ENCODE results near the gene ZC3H4. TPM values are rescaled to one million over a fixed set of nuclear protein-coding genes. Genes with fewer than 3 reads are reported as not detected.

Gene ZC3H4
- total RNA-seq, 1 experiment from 2014 or later, result 94.4 TPM

- Histone ChIP-seq H3K27ac (ENCODE audit: low read depth, low read length, poor library complexity, severe bottlenecking) (no peak overlapping the region), H3K36me3 (ENCODE audit: insufficient read depth, low read length, poor library complexity, severe bottlenecking) (no peaks in the 10 kb centered on the region), H3K4me3 (ENCODE audit: low read depth, low read length, poor library complexity, severe bottlenecking) (no peak overlapping the region), H3K27me3 (replicated peaks; ENCODE audit: insufficient read depth, low read depth, low read length, poor library complexity) (peaks cover 25% of the 10 kb centered on the region), H3K9me3 (ENCODE audit: low read depth, low read length, poor library complexity, severe bottlenecking) (no peaks in the 10 kb centered on the region), H3K4me1 (ENCODE audit: insufficient read depth, low read length, poor library complexity, severe bottlenecking) (peaks cover 33% of the 10 kb centered on the region)
- DNase-seq (ENCODE audit: low spot score), result no peak
- intact Hi-C loops (cut with micrococcal nuclease; ENCODE audit: unreplicated experiment), result loop anchor here (5.0 kb wide), 1 partner anchor 216 kb away; no protein-coding TSS in a partner anchor
- POLR2A ChIA-PET (ENCODE audit: low non-redundant PET), result no interaction called here
- BruUV-seq (replicated peaks), result no TSS peak
- TF ChIP-seq CTCF (conservative IDR thresholded peaks at IDR 0.05; ENCODE audit: low read depth, low read length) (no peak), EZH2 (IDR thresholded peaks at IDR 0.05; ENCODE audit: borderline replicate concordance, low read depth, low read length, poor library complexity, severe bottlenecking) (no peak)
- CTCF ChIA-PET, result no interaction called here
Observed at GRCh38 chr19:47026156-47026555, 87.4 kb downstream of the ZC3H4 start.

GRCh38 chr19:47024502-47024901, 89.1 kb downstream of the ZC3H4 start:
- peaks cover 36% of the 10 kb centered on the region for H3K27me3 ChIP-seq (replicated peaks; ENCODE audit: insufficient read depth, low read depth, low read length, poor library complexity)
- BruUV-seq (replicated peaks), result no TSS peak
- ChIA-PET CTCF (no interaction called here), POLR2A (ENCODE audit: low non-redundant PET) (no interaction called here)
- no peak for TF ChIP-seq CTCF (conservative IDR thresholded peaks at IDR 0.05; ENCODE audit: low read depth, low read length)
- no peak for TF ChIP-seq EZH2 (IDR thresholded peaks at IDR 0.05; ENCODE audit: borderline replicate concordance, low read depth, low read length, poor library complexity, severe bottlenecking)
- DNase-seq (ENCODE audit: low spot score), result no peak
- no peak overlapping the region for H3K27ac ChIP-seq (ENCODE audit: low read depth, low read length, poor library complexity, severe bottlenecking)
- no peak overlapping the region for H3K4me3 ChIP-seq (ENCODE audit: low read depth, low read length, poor library complexity, severe bottlenecking)
- no peaks in the 10 kb centered on the region for H3K9me3 ChIP-seq (ENCODE audit: low read depth, low read length, poor library complexity, severe bottlenecking)
- intact Hi-C loops (cut with micrococcal nuclease; ENCODE audit: unreplicated experiment), result no loop called here
- H3K36me3 ChIP-seq (ENCODE audit: insufficient read depth, low read length, poor library complexity, severe bottlenecking), result no peaks in the 10 kb centered on the region
- H3K4me1 ChIP-seq (ENCODE audit: insufficient read depth, low read length, poor library complexity, severe bottlenecking), result peaks cover 44% of the 10 kb centered on the region

- Histone ChIP-seq H3K9me3 (ENCODE audit: low read depth, low read length, poor library complexity, severe bottlenecking) (no peaks in the 10 kb centered on the region), H3K36me3 (ENCODE audit: insufficient read depth, low read length, poor library complexity, severe bottlenecking) (no peaks in the 10 kb centered on the region), H3K4me1 (ENCODE audit: insufficient read depth, low read length, poor library complexity, severe bottlenecking) (peaks cover 41% of the 10 kb centered on the region), H3K4me3 (ENCODE audit: low read depth, low read length, poor library complexity, severe bottlenecking) (peak overlapping the region; percentile 26), H3K27ac (ENCODE audit: low read depth, low read length, poor library complexity, severe bottlenecking) (no peak overlapping the region), H3K27me3 (replicated peaks; ENCODE audit: insufficient read depth, low read depth, low read length, poor library complexity) (peaks cover 36% of the 10 kb centered on the region)
- CTCF ChIA-PET, result no interaction called here
- no TSS peak for BruUV-seq (replicated peaks)
- POLR2A ChIA-PET (ENCODE audit: low non-redundant PET), result interaction anchor here (0.6 kb wide), 1 partner anchor 60 kb away, joined by 3 read pairs; no protein-coding TSS in a partner anchor
- DNase-seq (ENCODE audit: low spot score), result peak; percentile 35
- intact Hi-C loops (cut with micrococcal nuclease; ENCODE audit: unreplicated experiment), result no loop called here
- TF ChIP-seq EZH2 (IDR thresholded peaks at IDR 0.05; ENCODE audit: borderline replicate concordance, low read depth, low read length, poor library complexity, severe bottlenecking) (no peak), CTCF (conservative IDR thresholded peaks at IDR 0.05; ENCODE audit: low read depth, low read length) (no peak)
Observed at GRCh38 chr19:47023448-47023794, 90.2 kb downstream of the ZC3H4 start.

Measured in A673 (cell line).